ENCODE measurements around the gene CAV3. TPM values are rescaled to one million over a fixed set of nuclear protein-coding genes. Genes with fewer than 3 reads are reported as not detected.

The CAV3 gene
- total RNA-seq, 4 donors from 2014 or later, result not detected

- intact Hi-C loops (cut with DNase I; ENCODE audit: low total_unique reads), result no loop called here
- in situ Hi-C loops (cut with MboI; ENCODE audit: low pct_ligation_motif_present in 1 of 4, low pct_unique_long_range_greater_than_20kb in 1 of 4, low sequenced_read_pairs in 3 of 4), result no loop called here
These were observed 706 bp downstream of the CAV3 start for GRCh38 chr3:8734137-8734878.

GRCh38 chr3:8734908-8735307 lies 1.3 kb downstream of the CAV3 start:
- Histone ChIP-seq H3K36me3 (no peaks in the 10 kb centered on the region), H3K4me3 (no peak overlapping the region), H3K4me1 (no peaks in the 10 kb centered on the region), H3K9me3 (no peaks in the 10 kb centered on the region), H3K27ac (no peak overlapping the region), H3K27me3 (no peaks in the 10 kb centered on the region)
- intact Hi-C loops (cut with DNase I; ENCODE audit: low total_unique reads), result no loop called here
- TF ChIP-seq EP300 (IDR thresholded peaks at IDR 0.05; ENCODE audit: low read depth), result no peak
- TF ChIP-seq, protein P1, sequence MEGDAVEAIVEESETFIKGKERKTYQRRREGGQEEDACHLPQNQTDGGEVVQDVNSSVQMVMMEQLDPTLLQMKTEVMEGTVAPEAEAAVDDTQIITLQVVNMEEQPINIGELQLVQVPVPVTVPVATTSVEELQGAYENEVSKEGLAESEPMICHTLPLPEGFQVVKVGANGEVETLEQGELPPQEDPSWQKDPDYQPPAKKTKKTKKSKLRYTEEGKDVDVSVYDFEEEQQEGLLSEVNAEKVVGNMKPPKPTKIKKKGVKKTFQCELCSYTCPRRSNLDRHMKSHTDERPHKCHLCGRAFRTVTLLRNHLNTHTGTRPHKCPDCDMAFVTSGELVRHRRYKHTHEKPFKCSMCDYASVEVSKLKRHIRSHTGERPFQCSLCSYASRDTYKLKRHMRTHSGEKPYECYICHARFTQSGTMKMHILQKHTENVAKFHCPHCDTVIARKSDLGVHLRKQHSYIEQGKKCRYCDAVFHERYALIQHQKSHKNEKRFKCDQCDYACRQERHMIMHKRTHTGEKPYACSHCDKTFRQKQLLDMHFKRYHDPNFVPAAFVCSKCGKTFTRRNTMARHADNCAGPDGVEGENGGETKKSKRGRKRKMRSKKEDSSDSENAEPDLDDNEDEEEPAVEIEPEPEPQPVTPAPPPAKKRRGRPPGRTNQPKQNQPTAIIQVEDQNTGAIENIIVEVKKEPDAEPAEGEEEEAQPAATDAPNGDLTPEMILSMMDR (IDR thresholded peaks at IDR 0.05), result no peak
- no peak for TF ChIP-seq POLR2A (IDR thresholded peaks at IDR 0.05)
- TF ChIP-seq POLR2AphosphoS5 (IDR thresholded peaks at IDR 0.05), result no peak
- DNase-seq, result no peak
- in situ Hi-C loops (cut with MboI; ENCODE audit: low pct_ligation_motif_present in 1 of 4, low pct_unique_long_range_greater_than_20kb in 1 of 4, low sequenced_read_pairs in 3 of 4), result no loop called here
- 100% methylated on average over 1 of the region's 1 CpG for WGBS, 2 donors (ENCODE audit: low coverage in 1 of 2)

More at GRCh38 chr3:8734137-8734878, 706 bp downstream of the CAV3 start:
- H3K27ac ChIP-seq, result no peak overlapping the region
- 90 to 100% methylated on average over 1 to 19 of the region's 19 CpGs for WGBS, 2 donors (ENCODE audit: low coverage in 1 of 2)
- H3K27me3 ChIP-seq, result no peaks in the 10 kb centered on the region
- no peak for DNase-seq
- H3K4me1 ChIP-seq, result no peaks in the 10 kb centered on the region
- H3K36me3 ChIP-seq, result no peaks in the 10 kb centered on the region
- no peaks in the 10 kb centered on the region for H3K9me3 ChIP-seq
- no peak overlapping the region for H3K4me3 ChIP-seq
- TF ChIP-seq POLR2AphosphoS5 (IDR thresholded peaks at IDR 0.05), result no peak
- TF ChIP-seq EP300 (IDR thresholded peaks at IDR 0.05; ENCODE audit: low read depth), result no peak
- TF ChIP-seq, protein P1 (IDR thresholded peaks at IDR 0.05), result no peak
- no peak for TF ChIP-seq POLR2A (IDR thresholded peaks at IDR 0.05)

GRCh38 chr3:8736436-8736835 lies 2.8 kb downstream of the CAV3 start:
- Histone ChIP-seq H3K4me3 (no peak overlapping the region), H3K27ac (no peak overlapping the region), H3K9me3 (no peaks in the 10 kb centered on the region), H3K36me3 (no peaks in the 10 kb centered on the region), H3K4me1 (no peaks in the 10 kb centered on the region), H3K27me3 (no peaks in the 10 kb centered on the region)
- in situ Hi-C loops (cut with MboI; ENCODE audit: low pct_ligation_motif_present in 1 of 4, low pct_unique_long_range_greater_than_20kb in 1 of 4, low sequenced_read_pairs in 3 of 4), result no loop called here
- intact Hi-C loops (cut with DNase I; ENCODE audit: low total_unique reads), result no loop called here
- TF ChIP-seq POLR2A (IDR thresholded peaks at IDR 0.05) (no peak), EP300 (IDR thresholded peaks at IDR 0.05; ENCODE audit: low read depth) (no peak), POLR2AphosphoS5 (IDR thresholded peaks at IDR 0.05) (no peak)
- TF ChIP-seq, protein P1 (IDR thresholded peaks at IDR 0.05), result no peak
- DNase-seq, result no peak
- WGBS, 2 donors (ENCODE audit: low coverage in 1 of 2), result 86% methylated on average over 11 of the region's 11 CpGs; no CpG with 5 or more reads in 1 of the 2 donors

DNA sequence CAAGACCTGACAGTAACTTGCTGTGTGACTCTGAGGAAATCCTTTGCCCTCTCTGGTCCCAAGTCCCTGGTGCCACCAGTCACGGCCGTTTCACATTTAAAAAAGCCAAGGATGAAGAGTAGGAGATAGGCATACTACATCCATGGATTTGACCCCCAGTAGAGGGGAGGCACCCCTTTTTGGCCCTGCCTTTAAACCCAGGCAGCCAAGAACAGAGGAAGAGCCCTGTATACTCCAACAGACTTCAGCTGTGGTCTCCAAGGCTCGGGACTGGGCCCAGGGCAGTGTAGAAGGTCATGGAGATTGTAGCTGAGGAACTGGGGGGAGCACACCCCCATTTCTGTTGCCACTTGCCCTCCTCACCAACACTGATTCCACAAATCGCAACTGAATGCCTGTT lies 3.7 kb downstream of the CAV3 start:
- Histone ChIP-seq H3K9me3 (no peaks in the 10 kb centered on the region), H3K27ac (no peak overlapping the region), H3K4me3 (no peak overlapping the region), H3K36me3 (no peaks in the 10 kb centered on the region), H3K4me1 (no peaks in the 10 kb centered on the region), H3K27me3 (peaks cover 3% of the 10 kb centered on the region)
- 77% methylated on average over 4 of the region's 4 CpGs; no CpG with 5 or more reads in 1 of the 2 donors for WGBS, 2 donors (ENCODE audit: low coverage in 1 of 2)
- TF ChIP-seq, protein P1 (IDR thresholded peaks at IDR 0.05), result no peak
- TF ChIP-seq POLR2AphosphoS5 (IDR thresholded peaks at IDR 0.05) (no peak), EP300 (IDR thresholded peaks at IDR 0.05; ENCODE audit: low read depth) (no peak), POLR2A (IDR thresholded peaks at IDR 0.05) (no peak)
- in situ Hi-C loops (cut with MboI; ENCODE audit: low pct_ligation_motif_present in 1 of 4, low pct_unique_long_range_greater_than_20kb in 1 of 4, low sequenced_read_pairs in 3 of 4) (no loop called here), intact Hi-C loops (cut with DNase I; ENCODE audit: low total_unique reads) (no loop called here)
- no peak for DNase-seq

Data from transverse colon (tissue), 4 donors.